SK-N-MC (cell line): Measurements from ENCODE around the gene GNAI2.

Experiments used
- DNase-seq: peaks from one replicate; pipeline ENCODE4 v3.0.0-alpha.2; 2011; ENCODE audit warnings: low read depth, low spot score
- H3K27ac ChIP-seq: fragments of 200-600 bp; sonication (generic); 2 replicates; pipeline ENCODE4 v1.5.1; 2016; ENCODE audit warnings: mixed run types
- H3K36me3 ChIP-seq: fragments of 200-600 bp; sonication (generic); 2 replicates; pipeline ENCODE4 v1.6.1; 2017; ENCODE audit warnings: antibody characterized with exemption, low read length, mixed read lengths; ENCODE audit not compliant: insufficient read depth
- H3K4me3 ChIP-seq: fragments of 200-600 bp; sonication (generic); 2 replicates; pipeline ENCODE4 v1.5.1; 2016
- H3K9ac ChIP-seq: fragments of 200-600 bp; sonication (generic); 2 replicates; pipeline ENCODE4 v1.8.0; 2017; ENCODE audit warnings: mixed run types, mixed read lengths; ENCODE audit not compliant: insufficient read length
- H3K9me3 ChIP-seq: fragments of 200-600 bp; sonication (generic); 2 replicates; pipeline ENCODE4 v1.6.1; 2017; ENCODE audit warnings: low read depth, mild to moderate bottlenecking, antibody characterized with exemption, low read length, moderate library complexity, mixed read lengths
- EZH2 ChIP-seq: fragments of 200-600 bp; sonication (generic); IDR thresholded peaks from one replicate; pipeline ENCODE4 v1.6.1; 2017; ENCODE audit warnings: antibody characterized with exemption
- FOXP2 ChIP-seq: optimal IDR thresholded peaks from 2 replicates; pipeline ENCODE3; 2011; ENCODE audit warnings: mild to moderate bottlenecking, moderate library complexity; ENCODE audit not compliant: insufficient read depth; ENCODE audit errors: extremely low read length, control extremely low read depth
- POLR2AphosphoS5 ChIP-seq: IDR thresholded peaks from 2 replicates; pipeline ENCODE4 v1.6.1; 2012; ENCODE audit warnings: mild to moderate bottlenecking, low read depth, low read length, borderline replicate concordance

GNAI2 gene

DNA sequence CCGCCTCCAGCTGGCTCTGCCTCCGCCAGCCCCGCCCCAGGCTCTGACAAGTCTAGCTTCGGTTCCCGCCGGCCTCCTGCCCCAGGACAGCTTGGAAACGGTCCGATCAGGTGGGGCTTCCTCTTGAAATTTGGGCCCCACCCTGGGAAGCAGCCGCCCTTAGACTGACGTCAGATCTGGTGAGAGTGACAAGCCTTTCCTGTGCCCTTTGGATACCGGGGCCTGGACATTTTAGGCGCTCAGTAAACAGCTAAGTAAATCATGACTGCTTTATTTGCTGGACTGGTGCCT, 63.6 kb downstream of the GNAI2 start:
- Histone ChIP-seq H3K36me3 (no peaks in the 10 kb centered on the region), H3K9ac (peak overlapping the region; percentile 61), H3K27ac (no peak overlapping the region; the same call in 1 of the 2 replicates), H3K4me3 (peak overlapping the region; percentile 82), H3K9me3 (no peaks in the 10 kb centered on the region)
- no peak for DNase-seq
- no peak for TF ChIP-seq FOXP2
- TF ChIP-seq EZH2 = no peak
- TF ChIP-seq POLR2AphosphoS5 = no peak

DNA sequence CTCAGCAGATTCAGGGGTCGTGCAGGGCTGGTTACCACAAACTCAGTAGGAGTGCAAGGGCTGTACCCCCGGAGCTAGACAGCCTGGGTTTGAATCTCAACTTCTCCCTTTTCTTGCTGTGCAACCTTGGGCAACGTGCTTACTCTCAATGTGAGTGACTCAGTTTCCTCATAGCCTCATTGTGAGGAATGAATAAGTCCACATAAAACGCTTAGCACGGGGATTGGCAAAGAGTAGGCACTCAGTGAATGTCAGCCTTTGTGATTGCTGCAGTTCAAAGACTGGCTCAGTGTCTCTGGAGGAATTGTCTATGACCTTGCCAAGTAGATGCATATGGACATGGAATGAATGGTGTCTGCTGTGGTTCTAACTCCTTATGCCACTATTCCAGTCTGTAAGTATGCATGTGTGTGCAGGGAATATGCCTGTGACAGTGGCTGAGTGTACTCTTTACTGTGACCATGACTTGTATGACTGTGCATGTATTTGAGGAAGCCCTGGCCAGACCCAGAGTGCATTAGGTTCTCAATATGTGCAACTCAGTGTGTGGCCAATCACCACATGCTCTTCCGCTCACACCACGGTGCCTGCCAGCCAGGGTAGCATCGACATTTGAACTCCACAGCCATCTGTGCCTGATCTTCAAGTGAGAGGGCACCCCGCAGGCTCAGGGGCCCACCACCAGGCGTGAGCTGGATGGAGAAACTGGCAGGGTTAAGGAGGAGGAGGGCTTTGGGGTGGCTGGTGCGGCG, 64.1 kb downstream of the GNAI2 start:
- no peak for TF ChIP-seq FOXP2
- TF ChIP-seq POLR2AphosphoS5 = no peak
- no peaks in the 10 kb centered on the region for H3K9me3 ChIP-seq
- no peaks in the 10 kb centered on the region for H3K36me3 ChIP-seq
- H3K4me3 ChIP-seq = peak overlapping the region; percentile 82
- no peak overlapping the region; the same call in 1 of the 2 replicates for H3K27ac ChIP-seq
- peak overlapping the region; percentile 61 for H3K9ac ChIP-seq
- no peak for DNase-seq

DNA sequence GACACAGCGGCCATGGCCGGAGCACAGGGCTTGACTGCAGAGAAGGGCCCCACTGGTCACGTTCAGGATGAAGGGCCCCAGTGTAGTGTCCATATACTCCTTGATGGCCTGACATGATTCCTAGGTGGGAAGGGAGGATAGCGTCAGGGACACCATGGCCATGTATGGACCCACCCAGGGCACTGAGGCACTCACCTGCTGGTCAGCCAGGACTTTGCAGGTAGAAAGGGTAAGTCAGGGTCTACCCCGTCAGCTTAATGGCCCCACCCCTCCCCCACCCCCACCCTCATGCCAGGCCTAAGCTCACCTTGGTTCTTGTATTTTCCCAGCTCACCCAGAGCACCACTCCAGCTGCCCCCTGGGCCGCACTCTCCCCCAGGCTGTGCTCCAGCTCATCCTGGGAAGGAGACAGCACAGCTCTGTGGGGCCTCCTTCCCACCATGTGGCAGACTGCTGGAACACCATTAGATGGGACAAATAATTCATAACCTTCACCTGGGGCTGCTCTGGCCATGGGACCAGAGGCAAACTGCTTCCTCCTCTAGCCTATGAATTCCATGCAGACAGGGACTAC, 64.8 kb downstream of the GNAI2 start:
- Histone ChIP-seq H3K36me3 (no peaks in the 10 kb centered on the region), H3K4me3 (no peak overlapping the region), H3K9me3 (no peaks in the 10 kb centered on the region), H3K27ac (no peak overlapping the region), H3K9ac (no peak overlapping the region)
- DNase-seq = no peak
- no peak for TF ChIP-seq FOXP2
- TF ChIP-seq POLR2AphosphoS5 = no peak
- TF ChIP-seq EZH2 = no peak

DNA sequence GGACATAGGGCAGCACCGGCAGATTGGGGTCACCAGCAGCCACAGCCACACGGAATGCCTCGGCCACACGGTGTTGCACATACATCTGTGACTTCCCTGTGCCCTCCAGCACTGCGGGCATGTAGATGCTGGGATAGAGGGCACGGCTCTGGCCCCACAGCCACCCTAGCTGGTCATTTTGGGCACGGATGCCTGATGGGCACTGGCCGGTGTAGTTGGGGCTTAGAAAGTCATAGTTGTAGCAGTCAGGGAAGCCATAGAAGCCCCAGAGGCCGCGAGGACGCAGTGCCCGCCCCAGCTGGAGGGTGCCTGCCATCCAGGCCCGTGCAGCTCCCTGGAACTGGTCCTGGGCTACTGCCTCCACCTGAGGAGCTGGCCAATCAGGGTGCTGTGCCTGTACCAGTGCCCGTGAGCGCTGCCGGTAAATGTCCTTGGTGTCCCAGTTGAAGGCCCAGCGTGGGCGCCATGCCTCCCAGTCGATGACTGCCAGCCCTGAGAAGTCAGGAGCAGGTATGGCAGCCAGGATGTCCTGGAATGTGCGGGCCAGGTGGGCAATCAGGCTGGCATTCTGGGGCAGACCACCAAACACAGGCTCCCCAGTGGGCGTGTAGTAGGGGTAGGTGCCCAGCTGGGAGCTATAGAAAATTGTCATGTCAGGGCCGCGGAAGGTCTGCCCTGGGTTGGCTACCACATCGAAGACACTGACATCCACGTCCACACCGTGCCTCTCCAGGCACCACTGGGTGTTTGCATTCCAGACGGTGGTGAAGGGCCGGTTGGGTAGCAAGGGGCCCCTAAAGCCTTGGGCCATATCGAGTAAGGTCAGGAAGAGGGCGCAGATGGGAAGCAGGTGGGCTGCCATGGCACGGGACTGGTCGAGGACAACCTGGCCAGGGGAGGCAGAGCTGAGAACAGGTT, 66.3 kb downstream of the GNAI2 start:
- TF ChIP-seq EZH2 = no peak
- TF ChIP-seq FOXP2 = no peak
- TF ChIP-seq POLR2AphosphoS5 = no peak
- DNase-seq = no peak
- H3K4me3 ChIP-seq = no peak overlapping the region
- H3K9me3 ChIP-seq = no peaks in the 10 kb centered on the region
- H3K36me3 ChIP-seq = no peaks in the 10 kb centered on the region
- no peak overlapping the region for H3K27ac ChIP-seq
- no peak overlapping the region for H3K9ac ChIP-seq

DNA sequence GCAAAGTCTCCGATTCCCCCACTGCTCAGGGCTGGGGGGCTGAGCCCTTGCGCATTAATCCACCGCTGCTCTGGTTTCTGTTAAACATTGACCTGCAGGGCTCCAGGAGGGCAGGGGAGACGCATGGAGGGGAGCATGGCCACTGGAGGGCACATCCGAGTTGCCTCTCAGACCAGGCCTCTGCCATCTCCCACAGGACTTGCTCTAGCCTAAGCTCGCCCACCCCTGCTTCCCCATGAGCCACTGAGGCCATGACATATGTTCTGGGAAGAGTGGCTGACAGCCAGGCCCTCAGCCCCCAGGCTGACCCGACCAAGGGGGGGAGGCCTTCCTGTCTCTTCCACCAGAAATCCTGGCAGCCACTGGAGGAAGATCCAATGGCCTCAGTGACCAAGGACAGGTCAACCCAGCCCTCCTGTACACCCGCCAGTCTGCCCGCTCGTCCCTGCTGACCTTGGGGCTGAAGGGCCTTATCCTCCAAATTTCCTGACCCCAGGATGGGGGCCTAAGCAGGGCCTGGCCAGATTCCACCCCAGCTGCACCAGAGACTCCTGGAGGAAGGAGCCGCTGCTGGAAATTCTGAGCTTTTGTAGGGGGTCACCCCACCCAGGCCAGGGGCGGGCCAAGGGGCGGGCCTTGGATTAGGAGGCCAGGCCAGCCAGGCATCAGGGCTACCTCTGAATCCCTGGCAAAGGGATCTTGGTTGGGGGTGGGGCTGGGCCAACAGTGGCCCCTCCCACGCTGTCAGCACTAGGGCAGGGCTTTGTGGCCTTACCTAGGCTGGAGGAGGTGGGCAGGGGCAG, 67.2 kb downstream of the GNAI2 start, which contains the start of gene HYAL1:
HYAL1 (minus strand) TSS at position 562 of the 803 bp plus-strand sequence. CDS start 618 bp downstream, outside the sequence.
- Histone ChIP-seq H3K27ac (no peak within 1 kb of the TSS), H3K9me3 (no peaks in the 10 kb centered on the region), H3K9ac (no peak within 1 kb of the TSS), H3K36me3 (no peaks in the 10 kb centered on the region), H3K4me3 (no peak within 1 kb of the TSS)
- DNase-seq = no peak
- TF ChIP-seq FOXP2 = no peak

DNA sequence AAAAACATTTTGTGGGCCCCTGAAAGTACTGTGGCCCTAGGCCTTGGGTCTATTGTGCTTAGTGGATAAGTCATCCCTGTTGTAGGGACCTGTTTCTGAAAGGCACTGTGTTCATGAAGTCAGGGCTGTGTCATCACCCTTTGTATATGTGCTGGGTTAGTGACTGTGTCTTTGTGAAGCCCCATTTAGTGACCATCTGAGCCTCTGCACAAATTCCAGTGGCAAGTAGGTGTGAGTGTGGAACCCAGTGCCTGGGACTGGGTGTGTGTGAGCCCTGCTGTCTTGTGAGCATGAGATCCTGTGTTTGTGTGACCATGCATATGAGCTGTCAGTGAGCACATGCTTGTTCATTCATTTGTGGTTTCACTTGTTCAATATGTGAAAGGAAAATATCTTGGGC, 68.6 kb downstream of the GNAI2 start:
- no peaks in the 10 kb centered on the region for H3K36me3 ChIP-seq
- no peak for DNase-seq
- no peak overlapping the region for H3K27ac ChIP-seq
- no peaks in the 10 kb centered on the region for H3K9me3 ChIP-seq
- TF ChIP-seq POLR2AphosphoS5 (no peak), FOXP2 (no peak), EZH2 (no peak)
- H3K4me3 ChIP-seq = no peak overlapping the region
- H3K9ac ChIP-seq = no peak overlapping the region
